HCT116 (cell line): ENCODE data around the gene AURKAIP1.

Experiments
- CTCF ChIP-seq, 3 experiments: fragments of 200-600 bp in 1 of 3; sonication (generic) in 1 of 3; IDR thresholded peaks in 2 of 3; conservative IDR thresholded peaks in 1 of 3; 2 replicates each; pipeline ENCODE4 v1.5.1; 2012 to 2017; ENCODE audit warnings: low read depth in 2 of 3, low read length in 2 of 3, antibody characterized with exemption in 1 of 3, borderline replicate concordance in 1 of 3, control low read depth in 1 of 3, mild to moderate bottlenecking in 1 of 3, mixed read lengths in 1 of 3, mixed run types in 1 of 3, moderate library complexity in 1 of 3; ENCODE audit not compliant: insufficient read depth in 1 of 3
- ELF1 ChIP-seq: IDR thresholded peaks from 2 replicates; pipeline ENCODE4 v1.6.1; 2012; ENCODE audit warnings: low read depth, borderline replicate concordance
- EZH2 ChIP-seq: fragments of 200-600 bp; sonication (generic); IDR thresholded peaks from 2 replicates; pipeline ENCODE4 v1.6.1; 2017; ENCODE audit warnings: antibody characterized with exemption, mixed run types
- MAX ChIP-seq: IDR thresholded peaks from 2 replicates; pipeline ENCODE4 v1.6.1; 2012
- POLR2A ChIP-seq: IDR thresholded peaks from 2 replicates; pipeline ENCODE4 v1.7.0; 2011; ENCODE audit warnings: borderline replicate concordance; ENCODE audit not compliant: insufficient read depth, insufficient read length; ENCODE audit errors: extremely low read depth
- POLR2AphosphoS5 ChIP-seq: IDR thresholded peaks from 2 replicates; pipeline ENCODE4 v1.6.1; 2011; ENCODE audit warnings: mild to moderate bottlenecking, low read depth, low read length, moderate library complexity
- SP1 ChIP-seq: IDR thresholded peaks from 2 replicates; pipeline ENCODE4 v1.6.1; 2012; ENCODE audit warnings: low read depth
- SRF ChIP-seq: IDR thresholded peaks from 2 replicates; pipeline ENCODE4 v1.6.1; 2012; ENCODE audit warnings: low read depth
- TCF7L2 ChIP-seq: IDR thresholded peaks from 2 replicates; pipeline ENCODE4 v1.7.0; 2011; ENCODE audit warnings: borderline replicate concordance, inconsistent platforms; ENCODE audit not compliant: insufficient read depth, insufficient read length; ENCODE audit errors: extremely low read depth
- YY1 ChIP-seq: IDR thresholded peaks from 2 replicates; pipeline ENCODE4 v1.6.1; 2011; ENCODE audit warnings: low read length, low read depth, moderate library complexity, mild to moderate bottlenecking; ENCODE audit not compliant: insufficient replicate concordance; ENCODE audit errors: extremely low read depth

- no peak for TF ChIP-seq TCF7L2
- no peak for TF ChIP-seq CTCF (IDR thresholded peaks at IDR 0.05 in 2 of 3, conservative IDR thresholded peaks at IDR 0.05 in 1 of 3; ENCODE audit: borderline replicate concordance in 1 of 3, insufficient read depth in 1 of 3, low read depth in 2 of 3, low read length in 2 of 3)
- TF ChIP-seq EZH2 = no peak
- no peak for TF ChIP-seq MAX
- TF ChIP-seq YY1 = no peak
- TF ChIP-seq POLR2A = no peak
- no peak for TF ChIP-seq SP1
- no peak for TF ChIP-seq POLR2AphosphoS5
- TF ChIP-seq SRF = no peak
- TF ChIP-seq ELF1 = no peak
Measured at GRCh38 chr1:1406101-1406820, 31.3 kb upstream of the AURKAIP1 start.
